Anterior cingulate cortex (tissue), 58 donors: ENCODE measurements around the gene PPP1CA.

Experiments used
- DNase-seq, 58 donors: peaks; one replicate each; lab custom pipeline; 2025; lab: John Stamatoyannopoulos, UW

Gene PPP1CA

GRCh38 chr11:67356387-67356863 is 45.2 kb downstream of the PPP1CA start:
- no peak for DNase-seq

- no peak for DNase-seq
These were observed 45.8 kb downstream of the PPP1CA start for GRCh38 chr11:67355794-67356386.

- DNase-seq: no peak
These were observed 46.5 kb downstream of the PPP1CA start for GRCh38 chr11:67355023-67355793.

- no peak for DNase-seq
These were observed 47.3 kb downstream of the PPP1CA start for GRCh38 chr11:67354075-67355022.

- peak; percentile 84 to 98 (median 95) for DNase-seq
These were observed 48.2 kb downstream of the PPP1CA start, which contains the start of gene POLD4 for GRCh38 chr11:67353317-67354074. Gene POLD4, minus strand, starts transcription at chr11:67353546. Its CDS starts 147 bp downstream, at chr11:67353399.

GRCh38 chr11:67352546-67353316 is 48.9 kb downstream of the PPP1CA start:
- no peak for DNase-seq

- peak in 26 of 58 donors; percentile 12 to 52 (median 34) for DNase-seq
These were observed 50.2 kb downstream of the PPP1CA start for GRCh38 chr11:67351275-67352005.

GRCh38 chr11:67349928-67350465 is 51.7 kb downstream of the PPP1CA start:
- DNase-seq: no peak

- DNase-seq: no peak
These were observed 52.2 kb downstream of the PPP1CA start for GRCh38 chr11:67349457-67349856.

GRCh38 chr11:67349036-67349435 is 52.6 kb downstream of the PPP1CA start:
- DNase-seq: no peak
